ENCODE data around the gene RSPH10B2. TPM values are rescaled to one million over a fixed set of nuclear protein-coding genes. Genes with fewer than 3 reads are reported as not detected.

The RSPH10B2 gene
- 0.15 to 0.16 TPM in 2 of 5 replicates, not detected in the others for total RNA-seq (2022; extraction: Qiagen RNA extraction; ENCODE audit: low read depth)

GRCh38 chr7:6753964-6754363, at the start of gene RSPH10B2:
Gene RSPH10B2, plus strand, starts transcription at chr7:6754103. Its CDS starts 3,575 bp downstream, at chr7:6757678.

GRCh38 chr7:6706666-6707407, 47.1 kb upstream of the RSPH10B2 start, which contains the start of gene ZNF12:
Gene ZNF12, minus strand, starts transcription at chr7:6706947. Its CDS starts 1,774 bp downstream, at chr7:6705173.

GRCh38 chr7:6826151-6826550, 72.2 kb downstream of the RSPH10B2 start, which contains the start of gene CCZ1B:
Gene CCZ1B, minus strand, starts transcription at chr7:6826275. Its CDS starts 78 bp downstream, at chr7:6826197.

Other genes with a start within 250 kb of the RSPH10B2 start
- gene GRID2IP, start 202.6 kb upstream of the RSPH10B2 start, total RNA-seq (2022; extraction: Qiagen RNA extraction; ENCODE audit: low read depth) = 0.03 TPM in 1 of 5 replicates, not detected in the others
- gene ZDHHC4, start 176.6 kb upstream of the RSPH10B2 start, total RNA-seq (2022; extraction: Qiagen RNA extraction; ENCODE audit: low read depth) = 46.9 to 61.0 TPM (median 47.5 TPM) in 5 replicates
- 20.5 to 28.9 TPM (median 25.1 TPM) in 5 replicates for gene INTS15, start 164.1 kb upstream of the RSPH10B2 start, total RNA-seq (2022; extraction: Qiagen RNA extraction; ENCODE audit: low read depth)
- gene ZNF853, start 138.5 kb upstream of the RSPH10B2 start, total RNA-seq (2022; extraction: Qiagen RNA extraction; ENCODE audit: low read depth) = 1.8 to 2.9 TPM (median 2.3 TPM) in 5 replicates
- 8.5 to 15.7 TPM (median 14.6 TPM) in 5 replicates for gene ZNF316, start 116.8 kb upstream of the RSPH10B2 start, total RNA-seq (2022; extraction: Qiagen RNA extraction; ENCODE audit: low read depth)
- gene ZNF12, start 47.2 kb upstream of the RSPH10B2 start, total RNA-seq (2022; extraction: Qiagen RNA extraction; ENCODE audit: low read depth) = 5.8 to 12.8 TPM (median 10.9 TPM) in 5 replicates
- 21.9 to 47.9 TPM (median 25.7 TPM) in 5 replicates for gene CCZ1B, start 72.2 kb downstream of the RSPH10B2 start, total RNA-seq (2022; extraction: Qiagen RNA extraction; ENCODE audit: low read depth)

All from A549 treated with RU486 at 1 μM for 4 hours (cell line).